ENCODE results near the gene RPH3AL.

The RPH3AL gene

GRCh38 chr17:337866-338265 lies 14.7 kb downstream of the RPH3AL start:
- TF ChIP-seq CTCF (IDR thresholded peaks at IDR 0.05; ENCODE audit: insufficient read depth, missing control alignments): no peak
- DNase-seq (ENCODE audit: insufficient read length, low spot score): no peak

GRCh38 chr17:337453-337852 lies 15.2 kb downstream of the RPH3AL start:
- no peak for TF ChIP-seq CTCF (IDR thresholded peaks at IDR 0.05; ENCODE audit: insufficient read depth, missing control alignments)
- DNase-seq (ENCODE audit: insufficient read length, low spot score) (no peak), FAIRE-seq (no peak)

More at GRCh38 chr17:337866-338265, 14.7 kb downstream of the RPH3AL start:
- no peak for FAIRE-seq

GRCh38 chr17:337022-337420 lies 15.6 kb downstream of the RPH3AL start:
- FAIRE-seq (no peak), DNase-seq (ENCODE audit: insufficient read length, low spot score) (no peak)
- no peak for TF ChIP-seq CTCF (IDR thresholded peaks at IDR 0.05; ENCODE audit: insufficient read depth, missing control alignments)

- TF ChIP-seq CTCF (IDR thresholded peaks at IDR 0.05; ENCODE audit: insufficient read depth, missing control alignments): no peak
- FAIRE-seq (no peak), DNase-seq (ENCODE audit: insufficient read length, low spot score) (peak; percentile 60)
Observed at GRCh38 chr17:336110-337021, 16.2 kb downstream of the RPH3AL start.

GRCh38 chr17:335691-336090 lies 16.9 kb downstream of the RPH3AL start:
- FAIRE-seq: no peak
- no peak for TF ChIP-seq CTCF (IDR thresholded peaks at IDR 0.05; ENCODE audit: insufficient read depth, missing control alignments)

GRCh38 chr17:334974-335481 lies 17.6 kb downstream of the RPH3AL start:
- FAIRE-seq: no peak
- TF ChIP-seq CTCF (IDR thresholded peaks at IDR 0.05; ENCODE audit: insufficient read depth, missing control alignments): no peak
- DNase-seq (ENCODE audit: insufficient read length, low spot score): no peak

More at GRCh38 chr17:335691-336090, 16.9 kb downstream of the RPH3AL start:
- DNase-seq (ENCODE audit: insufficient read length, low spot score): no peak
